SU-DHL-6 (cell line): Measurements from ENCODE around the gene HSD17B13.

ENCODE experiments used
- H2AFZ ChIP-seq: fragments of 200-600 bp; sonication (generic); 2 replicates; pipeline ENCODE4 v1.6.1; 2014; ENCODE audit warnings: low read depth, mild to moderate bottlenecking, moderate library complexity, mixed read lengths, antibody characterized with exemption, low read length; ENCODE audit not compliant: severe bottlenecking
- H3F3A ChIP-seq: fragments of 200-600 bp; shearing (Covaris generic); 2 replicates; pipeline ENCODE4 v1.6.0; 2016; ENCODE audit warnings: antibody characterized with exemption, mild to moderate bottlenecking; ENCODE audit not compliant: insufficient read depth
- H3K27ac ChIP-seq: fragments of 200-600 bp; sonication (generic); 2 replicates; pipeline ENCODE4 v1.5.1; 2016; ENCODE audit warnings: low read depth, mild to moderate bottlenecking, low read length, moderate library complexity, mixed read lengths
- H3K27me3 ChIP-seq: fragments of 200-600 bp; sonication (generic), shearing (Covaris generic); 2 replicates; pipeline ENCODE4 v1.6.0; 2014; ENCODE audit warnings: mild to moderate bottlenecking, low read length
- H3K36me3 ChIP-seq: fragments of 200-600 bp; sonication (generic); 2 replicates; pipeline ENCODE4 v1.6.1; 2014; ENCODE audit warnings: mild to moderate bottlenecking, low read length, mixed read lengths
- H3K4me2 ChIP-seq: fragments of 300-600, 200-600 bp; shearing (Covaris generic), sonication (generic); 2 replicates; pipeline ENCODE4 v1.6.0; 2014; ENCODE audit warnings: low read length, low read depth, mild to moderate bottlenecking; ENCODE audit not compliant: poor library complexity, severe bottlenecking
- H3K4me3 ChIP-seq: fragments of 200-600 bp; sonication (generic); 2 replicates; pipeline ENCODE4 v1.5.1; 2014; ENCODE audit warnings: antibody characterized with exemption, low read length, mild to moderate bottlenecking, mixed read lengths; ENCODE audit not compliant: insufficient read depth, poor library complexity, severe bottlenecking
- H3K79me2 ChIP-seq: fragments of 200-600 bp; sonication (generic); 2 replicates; pipeline ENCODE4 v1.6.1; 2014; ENCODE audit warnings: mild to moderate bottlenecking, low read length, moderate library complexity; ENCODE audit not compliant: insufficient read depth
- H3K9ac ChIP-seq: fragments of 200-600 bp; sonication (generic); 2 replicates; pipeline ENCODE4 v1.7.0; 2014; ENCODE audit warnings: mild to moderate bottlenecking, low read length
- H3K9me2 ChIP-seq: fragments of 200-600 bp; sonication (generic); replicated peaks from 2 replicates; pipeline ENCODE4 v1.6.1; 2014; ENCODE audit warnings: low read length; ENCODE audit not compliant: insufficient read depth
- H3K9me3 ChIP-seq: fragments of 200-600 bp; sonication (generic); 2 replicates; pipeline ENCODE4 v1.6.1; 2014; ENCODE audit warnings: low read length, mixed read lengths; ENCODE audit not compliant: insufficient read depth
- H4K20me1 ChIP-seq: fragments of 200-600 bp; sonication (generic); 2 replicates; pipeline ENCODE4 v1.6.1; 2014; ENCODE audit warnings: low read depth, mild to moderate bottlenecking, antibody characterized with exemption, low read length, moderate library complexity, mixed read lengths
- EZH2phosphoT487 ChIP-seq: fragments of 200-600 bp; sonication (generic), shearing (Covaris generic); conservative IDR thresholded peaks from 2 replicates; pipeline ENCODE4 v1.6.1; 2018; ENCODE audit warnings: mild to moderate bottlenecking, antibody characterized with exemption, low read length, moderate library complexity, mixed read lengths
- TF ChIP-seq, protein P1 (sequence below): fragments of 200-600 bp; sonication (generic); IDR thresholded peaks from one replicate; pipeline ENCODE4 v1.5.1; 2017; ENCODE audit warnings: antibody characterized with exemption, mild to moderate bottlenecking, low read length, moderate library complexity; ENCODE audit not compliant: insufficient read depth, poor library complexity, severe bottlenecking

The HSD17B13 gene

DNA sequence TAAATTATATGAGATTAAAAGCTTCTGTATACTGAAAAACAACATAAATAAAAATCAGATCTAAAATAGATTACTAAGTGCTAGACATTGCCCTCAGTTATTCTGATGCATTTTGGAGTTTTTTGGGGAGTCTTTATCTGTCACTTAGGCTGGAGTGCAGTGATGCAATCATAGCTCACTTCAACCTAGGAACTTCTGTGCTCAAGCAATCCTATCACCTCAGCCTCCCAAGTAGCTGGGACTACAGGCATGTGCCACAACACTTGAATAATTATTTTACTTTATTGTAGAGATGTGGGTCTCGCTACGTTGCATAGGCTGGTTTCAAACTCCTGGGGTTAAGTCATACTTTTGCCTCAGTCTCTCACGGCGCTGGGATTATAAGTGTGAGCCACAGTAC, 36.6 kb upstream of the HSD17B13 start:
- H3K27me3 ChIP-seq, result no peaks in the 10 kb centered on the region
- no peak overlapping the region for H3K4me3 ChIP-seq
- no peaks in the 10 kb centered on the region for H3K9me2 ChIP-seq
- H3K4me2 ChIP-seq, result no peak overlapping the region
- H3K27ac ChIP-seq, result no peak overlapping the region
- no peak for TF ChIP-seq EZH2phosphoT487
- TF ChIP-seq, protein P1, sequence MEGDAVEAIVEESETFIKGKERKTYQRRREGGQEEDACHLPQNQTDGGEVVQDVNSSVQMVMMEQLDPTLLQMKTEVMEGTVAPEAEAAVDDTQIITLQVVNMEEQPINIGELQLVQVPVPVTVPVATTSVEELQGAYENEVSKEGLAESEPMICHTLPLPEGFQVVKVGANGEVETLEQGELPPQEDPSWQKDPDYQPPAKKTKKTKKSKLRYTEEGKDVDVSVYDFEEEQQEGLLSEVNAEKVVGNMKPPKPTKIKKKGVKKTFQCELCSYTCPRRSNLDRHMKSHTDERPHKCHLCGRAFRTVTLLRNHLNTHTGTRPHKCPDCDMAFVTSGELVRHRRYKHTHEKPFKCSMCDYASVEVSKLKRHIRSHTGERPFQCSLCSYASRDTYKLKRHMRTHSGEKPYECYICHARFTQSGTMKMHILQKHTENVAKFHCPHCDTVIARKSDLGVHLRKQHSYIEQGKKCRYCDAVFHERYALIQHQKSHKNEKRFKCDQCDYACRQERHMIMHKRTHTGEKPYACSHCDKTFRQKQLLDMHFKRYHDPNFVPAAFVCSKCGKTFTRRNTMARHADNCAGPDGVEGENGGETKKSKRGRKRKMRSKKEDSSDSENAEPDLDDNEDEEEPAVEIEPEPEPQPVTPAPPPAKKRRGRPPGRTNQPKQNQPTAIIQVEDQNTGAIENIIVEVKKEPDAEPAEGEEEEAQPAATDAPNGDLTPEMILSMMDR, result no peak
- no peaks in the 10 kb centered on the region for H4K20me1 ChIP-seq
- no peaks in the 10 kb centered on the region for H3K9me3 ChIP-seq
- no peak overlapping the region for H3K9ac ChIP-seq
- H3K79me2 ChIP-seq, result no peaks in the 10 kb centered on the region
- no peaks in the 10 kb centered on the region for H3F3A ChIP-seq
- no peaks in the 10 kb centered on the region for H3K36me3 ChIP-seq
- no peak overlapping the region for H2AFZ ChIP-seq

DNA sequence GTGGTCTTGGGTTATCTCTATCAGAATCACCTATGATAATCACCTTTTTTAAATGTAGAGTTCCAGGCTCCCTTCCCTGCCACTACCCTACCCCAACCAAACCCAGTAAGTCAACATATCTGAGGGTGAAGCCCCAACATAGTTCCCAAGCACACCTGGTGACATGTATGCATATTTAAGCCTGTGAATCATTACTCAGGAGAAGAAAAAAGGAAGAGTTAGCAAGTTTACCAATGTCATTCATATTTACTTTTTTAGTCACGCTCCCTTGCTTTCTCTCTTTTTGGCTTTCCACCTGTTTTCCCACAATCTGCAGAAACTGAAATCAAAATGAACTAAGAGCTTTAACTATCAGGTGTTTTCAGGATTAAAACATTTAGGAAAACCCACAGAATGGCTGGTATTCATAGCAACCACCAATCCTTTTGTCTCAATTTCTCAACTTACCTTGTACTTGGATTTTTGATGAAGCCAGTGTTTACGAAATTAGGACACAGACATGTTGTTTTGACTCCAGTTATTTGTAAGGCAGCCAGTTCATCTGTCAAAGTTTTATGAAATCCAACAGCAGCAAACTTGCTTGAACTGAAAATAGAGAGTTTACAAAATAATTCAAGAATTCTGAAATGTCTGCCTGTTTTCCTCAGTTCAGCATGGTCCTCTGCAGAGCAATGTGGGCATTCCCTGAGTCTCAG, 34.3 kb upstream of the HSD17B13 start:
- no peaks in the 10 kb centered on the region for H4K20me1 ChIP-seq
- H3K9me3 ChIP-seq, result no peaks in the 10 kb centered on the region
- no peak overlapping the region for H3K27ac ChIP-seq
- no peak overlapping the region for H3K9ac ChIP-seq
- H3K36me3 ChIP-seq, result no peaks in the 10 kb centered on the region
- no peak for TF ChIP-seq EZH2phosphoT487
- TF ChIP-seq, protein P1, result no peak
- no peak overlapping the region for H3K4me2 ChIP-seq
- H3F3A ChIP-seq, result no peaks in the 10 kb centered on the region
- H3K27me3 ChIP-seq, result no peaks in the 10 kb centered on the region
- no peak overlapping the region for H2AFZ ChIP-seq
- no peaks in the 10 kb centered on the region for H3K9me2 ChIP-seq
- H3K79me2 ChIP-seq, result no peaks in the 10 kb centered on the region
- H3K4me3 ChIP-seq, result no peak overlapping the region

DNA sequence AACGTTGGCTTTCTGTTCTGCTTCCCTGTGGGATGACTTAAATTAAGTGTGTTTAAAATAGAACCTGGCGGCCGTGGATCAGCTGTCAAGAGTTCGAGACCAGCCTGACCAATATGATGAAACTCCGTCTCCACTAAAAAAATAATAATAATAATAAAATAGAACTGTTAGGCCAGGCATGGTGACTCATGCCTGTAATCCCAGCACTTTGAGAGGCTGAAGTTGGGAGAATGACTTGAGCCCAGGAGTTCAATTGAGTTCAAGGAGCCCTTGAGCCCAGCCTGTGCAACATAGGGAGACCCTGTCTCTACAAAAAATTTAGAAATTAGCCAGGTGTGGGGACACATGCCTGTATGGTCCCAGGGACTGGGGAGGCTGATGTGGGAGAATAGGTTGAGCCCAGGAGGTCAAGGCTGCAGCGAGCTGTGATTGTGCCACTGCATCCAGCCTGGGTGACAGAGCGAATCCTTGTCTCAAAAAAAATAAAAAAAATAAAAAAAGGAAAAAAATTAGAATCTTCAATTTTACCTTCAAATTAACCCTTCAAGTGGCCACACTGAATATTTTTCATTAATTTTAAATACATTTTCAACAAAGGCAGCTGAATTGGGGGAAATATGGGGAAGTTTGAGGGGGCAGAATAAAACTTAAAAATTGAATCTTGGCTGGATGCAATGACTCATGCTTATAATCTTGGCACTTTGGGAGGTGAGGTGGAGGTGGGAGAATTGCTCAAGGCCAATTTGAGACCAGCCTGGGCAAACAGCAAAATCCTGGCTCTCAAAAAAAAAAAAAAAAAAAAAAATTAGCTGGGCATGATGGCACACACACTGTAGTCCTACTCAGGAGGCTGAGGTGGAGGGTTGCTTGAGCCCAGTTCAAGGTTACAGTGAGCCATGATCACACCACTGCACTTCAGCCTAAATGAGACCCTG, 31.8 kb upstream of the HSD17B13 start:
- Histone ChIP-seq H3K36me3 (no peaks in the 10 kb centered on the region), H2AFZ (no peak overlapping the region)

More for the DNA sequence above, 31.8 kb upstream of the HSD17B13 start:
- no peaks in the 10 kb centered on the region for H3K9me3 ChIP-seq
- no peak overlapping the region for H3K9ac ChIP-seq
- H3K4me3 ChIP-seq, result no peak overlapping the region
- no peak overlapping the region for H3K27ac ChIP-seq
- no peaks in the 10 kb centered on the region for H3K9me2 ChIP-seq
- H4K20me1 ChIP-seq, result no peaks in the 10 kb centered on the region
- no peaks in the 10 kb centered on the region for H3F3A ChIP-seq
- no peaks in the 10 kb centered on the region for H3K79me2 ChIP-seq
- TF ChIP-seq, protein P1, result no peak
- TF ChIP-seq EZH2phosphoT487, result no peak
- no peak overlapping the region for H3K4me2 ChIP-seq
- no peaks in the 10 kb centered on the region for H3K27me3 ChIP-seq
